Measurements from ENCODE around the gene PCSK6. TPM values are rescaled to one million over a fixed set of nuclear protein-coding genes. Genes with fewer than 3 reads are reported as not detected.

PCSK6 gene
- total RNA-seq, 2 donors from 2014 or later, result 29.9 to 39.5 TPM

- intact Hi-C loops (cut with DNase I), result no loop called here
- Histone ChIP-seq H3K9ac (ENCODE audit: low read depth in 2 of 2, low read length in 2 of 2) (no peak overlapping the region), H3K4me3 (no peak overlapping the region), H3K9me3 (no peaks in the 10 kb centered on the region), H3K27me3 (no peaks in the 10 kb centered on the region), H3K4me1 (no peaks in the 10 kb centered on the region), H3K27ac (no peak overlapping the region), H3K36me3 (no peaks in the 10 kb centered on the region)
- no peak for DNase-seq
- no peak for TF ChIP-seq CTCF (IDR thresholded peaks at IDR 0.05)
Observed at GRCh38 chr15:101317336-101317872, 172.1 kb downstream of the PCSK6 start.

DNA sequence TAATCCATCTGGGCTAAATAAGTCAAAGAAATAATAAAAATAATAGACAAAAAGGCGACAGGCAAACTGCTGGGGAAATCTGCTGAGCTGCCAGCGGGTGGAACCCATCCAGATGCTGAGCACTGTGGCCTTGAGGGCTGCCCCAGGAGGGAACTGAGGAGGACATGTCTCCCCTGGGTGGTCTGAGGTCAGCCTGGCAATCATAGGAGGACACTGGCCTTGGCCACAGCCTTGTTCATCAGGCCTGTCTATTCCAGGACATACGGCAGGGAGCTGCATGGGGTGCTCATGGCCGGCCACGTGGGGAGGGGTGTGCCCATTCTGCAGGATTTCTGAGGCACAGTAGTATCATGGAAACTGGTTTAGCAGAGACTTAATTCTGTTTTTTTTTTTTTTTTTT lies 173.0 kb downstream of the PCSK6 start:
- Histone ChIP-seq H3K4me3 (no peak overlapping the region), H3K27me3 (no peaks in the 10 kb centered on the region), H3K36me3 (no peaks in the 10 kb centered on the region), H3K9me3 (no peaks in the 10 kb centered on the region), H3K27ac (no peak overlapping the region), H3K9ac (ENCODE audit: low read depth in 2 of 2, low read length in 2 of 2) (no peak overlapping the region), H3K4me1 (no peaks in the 10 kb centered on the region)
- no peak for TF ChIP-seq CTCF (IDR thresholded peaks at IDR 0.05)
- no peak for DNase-seq
- intact Hi-C loops (cut with DNase I), result no loop called here

DNA sequence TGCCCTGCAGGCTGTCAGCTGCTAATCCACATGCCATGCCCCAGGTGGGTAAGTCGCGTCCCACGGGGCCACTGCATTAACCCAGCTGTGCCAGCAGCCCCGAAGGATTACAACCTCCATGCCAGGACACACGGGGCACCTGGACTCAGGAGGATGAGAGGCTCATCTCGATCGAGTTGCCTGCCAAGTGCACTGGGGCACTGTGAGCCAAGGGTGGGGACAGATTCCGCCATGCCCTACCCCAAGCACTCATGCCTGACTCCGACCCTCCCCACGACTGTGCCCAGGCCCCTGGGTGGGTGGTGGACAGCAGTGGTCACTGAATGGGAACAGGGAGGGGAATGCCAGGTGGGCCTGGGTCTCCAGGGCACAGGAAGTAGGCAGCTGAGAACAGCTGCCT lies 173.8 kb downstream of the PCSK6 start:
- intact Hi-C loops (cut with DNase I), result no loop called here
- no peaks in the 10 kb centered on the region for H3K27me3 ChIP-seq
- no peak overlapping the region for H3K27ac ChIP-seq
- H3K36me3 ChIP-seq, result no peaks in the 10 kb centered on the region
- no peak overlapping the region for H3K9ac ChIP-seq (ENCODE audit: low read depth in 2 of 2, low read length in 2 of 2)
- no peaks in the 10 kb centered on the region for H3K4me1 ChIP-seq
- no peak for DNase-seq
- no peaks in the 10 kb centered on the region for H3K9me3 ChIP-seq
- TF ChIP-seq CTCF (IDR thresholded peaks at IDR 0.05), result no peak
- no peak overlapping the region for H3K4me3 ChIP-seq

DNA sequence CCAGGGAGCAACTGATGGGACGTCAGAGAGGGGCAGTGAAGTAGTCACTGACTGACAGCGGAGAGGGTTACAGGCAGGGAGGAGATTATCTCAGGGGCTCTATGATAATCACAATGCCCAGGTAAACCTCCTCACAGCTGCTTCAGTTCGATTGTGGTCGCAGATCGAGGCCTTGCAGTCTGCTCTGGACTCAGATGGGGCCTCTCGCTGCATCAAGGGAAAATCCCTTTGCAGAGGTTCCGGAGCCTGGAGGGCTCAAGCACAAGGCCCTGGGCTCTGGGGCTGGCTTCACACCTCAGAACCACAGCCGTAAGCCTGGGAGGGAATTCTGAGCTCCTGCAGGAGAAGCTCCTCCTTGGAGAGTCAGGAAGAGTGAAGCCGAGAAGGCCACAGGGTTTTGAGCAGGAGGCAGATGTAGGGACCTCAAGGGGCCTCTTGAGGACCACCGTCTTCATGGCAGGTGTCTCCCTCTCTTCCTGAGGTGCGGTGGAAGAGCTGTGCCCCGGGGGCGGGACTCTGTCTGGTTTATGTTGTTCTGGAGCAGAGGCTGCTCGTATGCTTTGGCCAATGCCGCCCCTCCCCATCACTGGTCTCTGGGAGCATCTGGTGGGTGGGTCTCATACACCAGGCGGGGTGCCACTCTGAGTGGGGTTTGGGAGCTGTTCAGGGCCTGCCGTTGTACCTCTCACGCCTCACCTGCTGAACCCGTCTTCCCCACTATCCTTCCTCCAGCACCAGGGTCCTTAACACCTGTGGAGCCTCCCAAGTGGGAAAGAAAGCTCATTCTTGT lies 175.0 kb downstream of the PCSK6 start:
- intact Hi-C loops (cut with DNase I), result no loop called here
- TF ChIP-seq CTCF (IDR thresholded peaks at IDR 0.05), result no peak
- Histone ChIP-seq H3K4me3 (no peak overlapping the region), H3K27me3 (no peaks in the 10 kb centered on the region), H3K9ac (ENCODE audit: low read depth in 2 of 2, low read length in 2 of 2) (no peak overlapping the region), H3K4me1 (no peaks in the 10 kb centered on the region), H3K36me3 (no peaks in the 10 kb centered on the region), H3K27ac (no peak overlapping the region), H3K9me3 (no peaks in the 10 kb centered on the region)
- DNase-seq, result no peak

DNA sequence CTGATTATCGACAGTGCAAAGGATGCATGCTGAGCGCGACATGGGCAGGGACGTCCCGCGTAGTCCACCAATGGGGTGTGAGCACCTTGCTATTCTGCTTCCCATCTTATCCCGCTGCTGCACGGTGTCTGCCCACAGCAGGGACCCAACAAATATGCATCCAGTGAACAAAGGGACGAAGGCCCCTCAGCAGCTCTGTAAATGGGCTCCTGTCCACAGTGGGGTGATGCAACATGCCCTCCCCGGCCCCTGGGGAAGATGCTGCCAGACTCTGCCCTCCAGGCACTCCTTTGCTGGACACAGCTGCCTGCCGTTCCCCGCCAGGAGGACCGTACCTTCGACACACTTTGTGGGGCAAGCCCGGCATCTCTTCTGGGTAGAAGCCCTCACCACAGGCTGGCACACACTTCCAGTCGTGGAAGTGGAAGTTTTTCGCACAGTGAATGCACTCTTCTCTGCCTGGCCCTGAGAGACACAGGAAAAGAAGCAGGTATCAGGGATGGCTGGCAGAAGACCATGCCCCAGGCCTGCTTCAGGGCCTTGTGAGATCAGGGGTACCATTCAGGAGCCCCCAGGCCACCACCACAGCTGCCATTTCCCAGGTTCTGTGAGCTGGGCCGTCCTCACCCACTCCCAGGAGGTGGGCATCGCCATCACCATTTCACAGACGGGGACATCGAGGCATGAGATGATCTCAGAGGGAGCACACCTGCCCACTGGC lies 176.3 kb downstream of the PCSK6 start:
- H3K4me1 ChIP-seq, result no peaks in the 10 kb centered on the region
- no peak overlapping the region for H3K9ac ChIP-seq (ENCODE audit: low read depth in 2 of 2, low read length in 2 of 2)
- no peak for TF ChIP-seq CTCF (IDR thresholded peaks at IDR 0.05)
- H3K36me3 ChIP-seq, result no peaks in the 10 kb centered on the region
- intact Hi-C loops (cut with DNase I), result no loop called here
- no peaks in the 10 kb centered on the region for H3K27me3 ChIP-seq
- H3K27ac ChIP-seq, result no peak overlapping the region
- DNase-seq, result no peak
- H3K9me3 ChIP-seq, result no peaks in the 10 kb centered on the region
- H3K4me3 ChIP-seq, result no peak overlapping the region
